Measurements from ENCODE around the gene MYH4. TPM values are rescaled to one million over a fixed set of nuclear protein-coding genes. Genes with fewer than 3 reads are reported as not detected.

MYH4 gene
- total and polyA plus RNA-seq, 2 of the 13 experiments (the other 11 are each of a cell fraction or from before 2014, with no cell fraction given): 0.01 to 0.02 TPM

- DNase-seq (ENCODE audit: low spot score) (no peak), FAIRE-seq (no peak), ATAC-seq (no peak)
- 0 out of 5 replicates have a peak, but pooled peaks cover 0 to 8% of the 10 kb centered on the region in 2 experiments for H3K27me3 ChIP-seq (ENCODE audit: control insufficient read depth in 1 of 2, insufficient read depth in 2 of 2, low read length in 2 of 2)
- H3K4me3 ChIP-seq (replicated peaks in 1 of 3; ENCODE audit: insufficient read depth in 1 of 3, low read depth in 2 of 3, low read length in 3 of 3): no peak within 1 kb of the TSS
- no peaks in the 10 kb centered on the region for H3K9me3 ChIP-seq (ENCODE audit: low read length)
- no peaks in the 10 kb centered on the region for H3K4me1 ChIP-seq (ENCODE audit: insufficient read depth, low read length)
- no peaks in the 10 kb centered on the region for H3K79me2 ChIP-seq (ENCODE audit: insufficient read depth, low read length)
- no peaks in the 10 kb centered on the region for H4K20me1 ChIP-seq (ENCODE audit: insufficient read depth, low read length)
- no peak within 1 kb of the TSS for H3K4me2 ChIP-seq (ENCODE audit: low read depth, low read length)
- H3K27ac ChIP-seq (ENCODE audit: extremely low read length, insufficient read depth, low read length): no peak within 1 kb of the TSS
- no TSS peak for BruUV-seq (replicated peaks)
- H3K9ac ChIP-seq (ENCODE audit: insufficient read depth, low read depth, low read length): no peak within 1 kb of the TSS
- CTCF ChIA-PET (ENCODE audit: low intra/inter-chr PET ratio, low total read pairs): no interaction called here
- H2AFZ ChIP-seq (ENCODE audit: low read length): no peak within 1 kb of the TSS
- in situ Hi-C loops (cut with HindIII; ENCODE audit: extremely low pct_ligation_motif_present, low pct_unique_long_range_greater_than_20kb): no loop called here
- intact Hi-C loops (cut with micrococcal nuclease; ENCODE audit: unreplicated experiment): no loop called here
- 19% methylated on average over 11 of the region's 11 CpGs for WGBS (ENCODE audit: low lambda C conversion rate)
- H3K36me3 ChIP-seq (replicated peaks in 1 of 2; ENCODE audit: control insufficient read depth in 1 of 2, insufficient read depth in 2 of 2, low read length in 2 of 2): no peaks in the 10 kb centered on the region
- POLR2A ChIA-PET: no interaction called here
- no peak for TF ChIP-seq SAFB2 (CRISPR knock-in tag; IDR thresholded peaks at IDR 0.05; ENCODE audit: borderline replicate concordance, low read depth)
- no peak for TF ChIP-seq NR1H2 (CRISPR knock-in tag; IDR thresholded peaks at IDR 0.05; ENCODE audit: borderline replicate concordance, low read depth)
- TF ChIP-seq LBX2 (CRISPR knock-in tag; IDR thresholded peaks at IDR 0.05; ENCODE audit: borderline replicate concordance): no peak
- no peak for TF ChIP-seq SMYD3 (CRISPR knock-in tag; IDR thresholded peaks at IDR 0.05)
- no peak for TF ChIP-seq CBX2 (IDR thresholded peaks at IDR 0.05; ENCODE audit: low read depth, low read length)
- no peak for TF ChIP-seq CBX2 (CRISPR knock-in tag; IDR thresholded peaks at IDR 0.05; ENCODE audit: low read depth)
- no peak for TF ChIP-seq ZNF446 (CRISPR knock-in tag; IDR thresholded peaks at IDR 0.05)
- no peak for TF ChIP-seq CENPT (CRISPR knock-in tag; IDR thresholded peaks at IDR 0.05; ENCODE audit: low read depth)
- TF ChIP-seq NR2F6 (IDR thresholded peaks at IDR 0.05): no peak
- TF ChIP-seq NR2F6 (CRISPR knock-in tag; IDR thresholded peaks at IDR 0.05): no peak
- no peak for TF ChIP-seq MTA1 (CRISPR knock-in tag; IDR thresholded peaks at IDR 0.05; ENCODE audit: borderline replicate concordance)
- no peak for TF ChIP-seq STAT6 (CRISPR knock-in tag; IDR thresholded peaks at IDR 0.05; ENCODE audit: borderline replicate concordance)
- TF ChIP-seq ZNF543 (CRISPR knock-in tag; IDR thresholded peaks at IDR 0.05): no peak
- no peak for TF ChIP-seq CREBL2 (CRISPR knock-in tag; IDR thresholded peaks at IDR 0.05; ENCODE audit: borderline replicate concordance)
- no peak for TF ChIP-seq JUNB (CRISPR knock-in tag; IDR thresholded peaks at IDR 0.05; ENCODE audit: borderline replicate concordance)
- TF ChIP-seq KDM2A (CRISPR knock-in tag; IDR thresholded peaks at IDR 0.05; ENCODE audit: borderline replicate concordance, low read depth): no peak
- TF ChIP-seq ZNF24 (IDR thresholded peaks at IDR 0.05): no peak
- TF ChIP-seq FOXP4 (CRISPR knock-in tag; IDR thresholded peaks at IDR 0.05): no peak
- TF ChIP-seq HCFC1 (IDR thresholded peaks at IDR 0.05; ENCODE audit: low read depth, low read length): no peak
These were observed 49.1 kb upstream of the MYH4 start, which contains the start of gene MYH1 for GRCh38 chr17:10518271-10519037. Gene MYH1, minus strand, starts transcription at chr17:10518542. Its CDS starts 1,900 bp downstream, at chr17:10516642.
